Parathyroid adenoma (tissue), 2 donors: ENCODE results near the gene PXDN.

Experiments
- H2AFZ ChIP-seq: fragments of 300-600 bp; sonication (generic); one replicate; pipeline ENCODE4 v1.7.0; 2017; ENCODE audit warnings: antibody characterized with exemption, mild to moderate bottlenecking
- H3K27ac ChIP-seq: fragments of 300-600 bp; sonication (generic); one replicate; pipeline ENCODE4 v1.7.0; 2017
- H3K27me3 ChIP-seq: fragments of 300-600 bp; sonication (generic); one replicate; pipeline ENCODE4 v1.7.0; 2017; ENCODE audit warnings: low read length; ENCODE audit not compliant: control insufficient read depth, insufficient read depth
- H3K36me3 ChIP-seq: fragments of 300-600 bp; sonication (generic); one replicate; pipeline ENCODE4 v1.7.0; 2017; ENCODE audit warnings: low read length; ENCODE audit not compliant: control insufficient read depth, insufficient read depth
- H3K4me1 ChIP-seq: fragments of 300-600 bp; sonication (generic); one replicate; pipeline ENCODE4 v1.7.0; 2017; ENCODE audit warnings: control low read depth
- H3K4me2 ChIP-seq: fragments of 300-600 bp; sonication (generic); one replicate; pipeline ENCODE4 v1.7.0; 2017; ENCODE audit warnings: low read length
- H3K4me3 ChIP-seq: fragments of 300-600 bp; sonication (generic); one replicate; pipeline ENCODE4 v1.7.0; 2017; ENCODE audit warnings: low read depth, low read length
- H3K79me2 ChIP-seq: fragments of 300-600 bp; sonication (generic); one replicate; pipeline ENCODE4 v1.7.0; 2017; ENCODE audit warnings: control low read depth
- H3K9ac ChIP-seq: fragments of 300-600 bp; sonication (generic); one replicate; pipeline ENCODE4 v1.7.0; 2017; ENCODE audit warnings: mild to moderate bottlenecking
- H3K9me3 ChIP-seq: fragments of 300-600 bp; sonication (generic); one replicate; pipeline ENCODE4 v1.7.0; 2017; ENCODE audit warnings: low read length; ENCODE audit not compliant: control insufficient read depth
- TF ChIP-seq, protein P1 (sequence below): fragments of 300-600 bp; sonication (generic); IDR thresholded peaks from one replicate; pipeline ENCODE4 v1.7.0; 2017; ENCODE audit warnings: antibody characterized with exemption, mild to moderate bottlenecking
- donor health status: primary hyperparathyroidism.

PXDN gene

DNA sequence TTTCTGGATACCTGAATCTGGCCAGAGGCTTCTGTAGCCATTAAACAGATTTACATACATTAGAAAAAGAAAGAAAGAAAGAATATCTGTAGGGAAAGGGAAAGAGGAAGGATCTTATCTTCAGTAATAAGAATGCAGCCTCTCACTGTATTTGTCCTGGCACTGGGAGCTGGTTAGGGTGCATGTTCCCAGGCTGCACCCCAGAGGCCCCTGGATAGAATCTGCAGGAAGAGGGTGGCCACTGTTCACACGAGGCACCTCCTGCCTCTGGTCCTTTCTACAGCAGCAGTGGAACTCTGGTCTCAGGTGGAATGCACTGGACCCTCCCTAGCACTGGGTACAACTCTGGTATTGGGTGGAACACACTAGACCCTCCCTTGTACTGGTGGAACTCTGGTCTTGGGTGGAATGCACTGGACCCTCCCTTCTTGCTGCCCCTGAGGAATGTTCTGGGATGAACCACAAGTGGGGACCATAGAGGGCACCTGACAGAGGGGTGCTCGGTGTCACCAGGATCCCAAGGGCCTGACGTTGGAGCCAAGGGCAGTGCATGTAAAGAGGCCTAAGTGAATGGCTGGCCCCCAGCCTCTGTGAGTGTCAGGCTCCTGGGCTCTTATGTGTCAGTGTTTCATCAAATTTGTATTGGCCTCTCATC is 27.4 kb upstream of the PXDN start:
- H3K9ac ChIP-seq: no peak overlapping the region
- H3K27me3 ChIP-seq: no peaks in the 10 kb centered on the region
- no peak overlapping the region for H3K27ac ChIP-seq
- no peak overlapping the region for H2AFZ ChIP-seq
- H3K36me3 ChIP-seq: no peaks in the 10 kb centered on the region
- H3K4me1 ChIP-seq: no peaks in the 10 kb centered on the region
- TF ChIP-seq, protein P1, sequence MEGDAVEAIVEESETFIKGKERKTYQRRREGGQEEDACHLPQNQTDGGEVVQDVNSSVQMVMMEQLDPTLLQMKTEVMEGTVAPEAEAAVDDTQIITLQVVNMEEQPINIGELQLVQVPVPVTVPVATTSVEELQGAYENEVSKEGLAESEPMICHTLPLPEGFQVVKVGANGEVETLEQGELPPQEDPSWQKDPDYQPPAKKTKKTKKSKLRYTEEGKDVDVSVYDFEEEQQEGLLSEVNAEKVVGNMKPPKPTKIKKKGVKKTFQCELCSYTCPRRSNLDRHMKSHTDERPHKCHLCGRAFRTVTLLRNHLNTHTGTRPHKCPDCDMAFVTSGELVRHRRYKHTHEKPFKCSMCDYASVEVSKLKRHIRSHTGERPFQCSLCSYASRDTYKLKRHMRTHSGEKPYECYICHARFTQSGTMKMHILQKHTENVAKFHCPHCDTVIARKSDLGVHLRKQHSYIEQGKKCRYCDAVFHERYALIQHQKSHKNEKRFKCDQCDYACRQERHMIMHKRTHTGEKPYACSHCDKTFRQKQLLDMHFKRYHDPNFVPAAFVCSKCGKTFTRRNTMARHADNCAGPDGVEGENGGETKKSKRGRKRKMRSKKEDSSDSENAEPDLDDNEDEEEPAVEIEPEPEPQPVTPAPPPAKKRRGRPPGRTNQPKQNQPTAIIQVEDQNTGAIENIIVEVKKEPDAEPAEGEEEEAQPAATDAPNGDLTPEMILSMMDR: no peak
- H3K4me2 ChIP-seq: no peak overlapping the region
- no peak overlapping the region for H3K4me3 ChIP-seq
- H3K9me3 ChIP-seq: no peaks in the 10 kb centered on the region
- no peaks in the 10 kb centered on the region for H3K79me2 ChIP-seq

DNA sequence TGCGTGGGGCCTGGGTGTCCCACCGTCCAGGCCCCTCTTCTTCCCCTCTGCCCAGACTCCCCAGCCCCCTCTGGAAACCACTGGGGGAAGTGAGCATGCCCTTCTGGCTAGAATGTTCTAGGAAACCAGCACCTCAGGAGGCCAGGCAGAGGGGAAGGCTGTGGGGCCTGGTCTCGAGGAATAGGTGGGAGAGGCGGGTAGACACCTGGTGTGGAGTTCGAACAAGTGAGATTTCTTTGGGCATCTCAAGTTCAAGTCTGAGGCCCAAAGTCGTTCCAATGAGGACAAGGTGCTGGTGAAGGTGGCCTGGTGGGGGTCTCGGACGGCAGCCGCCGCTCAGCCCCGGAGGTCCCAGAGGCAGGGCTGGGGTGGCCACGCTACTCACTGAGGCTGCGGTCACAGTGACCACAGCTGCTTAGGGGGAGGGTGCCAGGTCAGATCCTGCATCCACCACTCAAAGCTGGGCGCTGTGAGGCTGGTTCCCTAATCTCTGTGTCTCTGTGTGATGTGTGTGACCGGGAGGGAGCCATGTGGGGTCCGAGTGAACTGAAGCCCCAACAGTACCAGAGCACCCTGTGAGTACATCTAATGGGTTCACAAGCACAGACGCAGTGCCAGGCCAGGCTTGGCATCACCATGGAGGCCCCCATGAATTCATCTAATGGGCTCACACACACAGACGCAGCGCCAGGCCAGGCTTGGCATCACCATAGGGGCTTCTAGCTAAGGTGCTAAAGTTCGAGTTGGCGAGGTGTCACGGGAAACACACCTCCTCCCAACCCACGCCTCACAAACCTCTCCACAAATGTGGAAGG is 26.5 kb upstream of the PXDN start:
- no peaks in the 10 kb centered on the region for H3K36me3 ChIP-seq
- no peaks in the 10 kb centered on the region for H3K9me3 ChIP-seq
- no peaks in the 10 kb centered on the region for H3K27me3 ChIP-seq
- TF ChIP-seq, protein P1: no peak
- H2AFZ ChIP-seq: no peak overlapping the region
- no peak overlapping the region for H3K4me2 ChIP-seq
- no peak overlapping the region for H3K4me3 ChIP-seq
- no peak overlapping the region for H3K27ac ChIP-seq
- no peaks in the 10 kb centered on the region for H3K79me2 ChIP-seq
- H3K4me1 ChIP-seq: no peaks in the 10 kb centered on the region
- no peak overlapping the region for H3K9ac ChIP-seq

DNA sequence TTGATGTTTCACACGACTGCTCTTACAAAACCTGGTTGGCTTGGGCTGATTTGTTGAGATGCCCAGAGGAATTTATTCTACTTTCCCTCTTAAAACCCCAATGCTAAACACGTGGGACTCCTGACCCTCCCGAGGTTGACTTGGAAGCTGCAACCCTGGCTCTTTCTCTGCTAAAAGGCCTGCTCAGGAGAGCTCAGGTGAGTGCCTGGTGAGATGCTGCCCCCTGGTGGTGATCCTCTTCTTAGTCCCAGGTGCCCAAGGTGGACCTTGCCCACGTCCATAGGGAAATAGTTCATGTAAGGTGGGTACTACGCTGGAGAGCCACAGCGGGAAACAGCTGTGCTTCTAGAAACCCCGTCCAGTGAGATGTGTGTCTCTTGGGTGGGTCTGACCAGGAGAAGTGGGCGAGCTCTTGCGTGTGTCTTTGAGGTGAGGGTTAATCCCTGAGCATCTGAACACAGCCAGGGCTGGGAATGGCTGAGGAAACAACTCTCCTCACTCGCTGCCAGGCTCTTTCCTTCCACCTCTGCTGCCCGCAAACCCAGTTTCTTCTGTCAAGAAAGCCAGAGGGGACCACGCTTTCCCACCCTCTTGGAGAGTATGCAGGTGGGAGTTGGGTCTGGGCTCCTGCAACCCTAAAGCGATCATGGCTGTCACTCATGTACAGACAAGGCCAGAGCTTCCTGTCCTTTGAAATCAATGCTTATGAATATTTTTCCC is 25.5 kb upstream of the PXDN start:
- Histone ChIP-seq H3K4me2 (no peak overlapping the region), H3K27ac (no peak overlapping the region), H3K9me3 (no peaks in the 10 kb centered on the region), H3K27me3 (no peaks in the 10 kb centered on the region), H3K36me3 (no peaks in the 10 kb centered on the region), H3K79me2 (no peaks in the 10 kb centered on the region), H2AFZ (no peak overlapping the region), H3K4me3 (no peak overlapping the region), H3K4me1 (no peaks in the 10 kb centered on the region), H3K9ac (no peak overlapping the region)
- TF ChIP-seq, protein P1: peak; percentile 76

DNA sequence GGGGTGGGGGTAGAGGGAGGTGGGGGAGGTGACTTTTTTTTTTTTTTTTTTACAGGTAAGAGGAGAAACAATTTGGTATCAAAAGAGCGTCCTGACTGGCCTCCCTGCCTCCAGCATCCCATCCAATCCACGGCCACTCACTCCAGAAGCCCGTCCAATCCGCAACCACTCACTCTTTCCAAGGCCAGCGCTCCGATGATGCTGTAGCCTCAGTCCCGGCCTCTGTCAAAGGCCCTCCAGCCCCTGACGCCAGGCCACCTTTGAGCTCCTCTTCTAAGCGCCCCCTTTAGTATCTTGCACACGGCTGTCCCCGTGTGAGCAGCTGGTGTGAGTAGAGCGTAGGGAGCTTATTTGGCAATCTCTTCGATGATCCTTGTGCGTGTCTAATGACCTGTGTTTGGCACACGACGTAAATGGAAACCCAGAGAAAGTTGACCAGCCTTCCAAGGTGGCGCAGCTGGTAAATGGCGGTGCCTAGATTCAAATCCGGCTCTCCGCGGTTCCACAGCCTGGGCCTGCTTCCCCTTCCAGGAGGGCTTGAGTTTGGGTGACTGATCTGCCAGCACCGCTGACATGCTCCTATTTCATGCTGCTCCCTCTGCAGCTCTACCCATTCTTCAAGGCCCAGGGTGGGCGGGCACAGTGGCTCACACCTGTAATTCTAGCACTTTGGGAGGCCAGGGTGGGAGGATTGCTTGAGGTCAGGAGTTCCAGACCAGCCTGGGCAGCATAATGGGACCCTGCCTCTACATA is 23.8 kb upstream of the PXDN start:
- TF ChIP-seq, protein P1: no peak
- Histone ChIP-seq H3K79me2 (no peaks in the 10 kb centered on the region), H3K36me3 (no peaks in the 10 kb centered on the region)

More for the DNA sequence above, 23.8 kb upstream of the PXDN start:
- no peak overlapping the region for H3K9ac ChIP-seq
- H3K4me3 ChIP-seq: no peak overlapping the region
- H3K4me1 ChIP-seq: no peaks in the 10 kb centered on the region
- H2AFZ ChIP-seq: no peak overlapping the region
- H3K9me3 ChIP-seq: no peaks in the 10 kb centered on the region
- no peaks in the 10 kb centered on the region for H3K27me3 ChIP-seq
- no peak overlapping the region for H3K27ac ChIP-seq
- H3K4me2 ChIP-seq: no peak overlapping the region
